Right lung (tissue), 5 donors: Measurements from ENCODE around the gene TPD52L1. TPM values are rescaled to one million over a fixed set of nuclear protein-coding genes. Genes with fewer than 3 reads are reported as not detected.
"Not testable (repeated sequence)": the region's sequence is repeated elsewhere in the genome, so short reads cannot be mapped to it uniquely, and the experiment has no call there.

Experiments used
- DNase-seq, 2 donors: peaks; one replicate each; pipeline ENCODE4 v3.0.0-alpha.2; 2013
- polyA plus RNA-seq, 5 donors: library from polyadenylated mRNA; unstranded; fragments of 120-200 nt; gene quantifications; one replicate each; pipeline versions ENCODE4 v1.2.1 to v1.2.3, GENCODE V29; 2013; ENCODE audit warnings: inconsistent platforms in 1 of 5, low replicate concordance in 1 of 5; ENCODE audit not compliant: insufficient read length in 5 of 5, insufficient read depth in 1 of 5

Gene TPD52L1
- polyA plus RNA-seq, 5 donors, result 74.1 to 119 (median 102) TPM

GRCh38 chr6:125268765-125269164, 115.2 kb downstream of the TPD52L1 start:
- no peak for DNase-seq

- no peak for DNase-seq
Measured at GRCh38 chr6:125269328-125269985, 115.9 kb downstream of the TPD52L1 start.

GRCh38 chr6:125270380-125270779, 116.8 kb downstream of the TPD52L1 start:
- no peak for DNase-seq

- no peak for DNase-seq
Measured at GRCh38 chr6:125271486-125272159, 118.0 kb downstream of the TPD52L1 start.

GRCh38 chr6:125273251-125273650, 119.7 kb downstream of the TPD52L1 start:
- DNase-seq, result no peak

- DNase-seq, result no peak
Measured at GRCh38 chr6:125273965-125274364, 120.4 kb downstream of the TPD52L1 start.

GRCh38 chr6:125274935-125275334, 121.4 kb downstream of the TPD52L1 start:
- DNase-seq, result no peak

GRCh38 chr6:125275779-125276178, 122.2 kb downstream of the TPD52L1 start:
- DNase-seq, result no peak

- no peak for DNase-seq
Measured at GRCh38 chr6:125277838-125278237, 124.3 kb downstream of the TPD52L1 start.

- DNase-seq, result no peak
Measured at GRCh38 chr6:125279961-125280360, 126.4 kb downstream of the TPD52L1 start.

- not testable (repeated sequence) for DNase-seq
Measured at GRCh38 chr6:125280370-125281035, 126.9 kb downstream of the TPD52L1 start.

GRCh38 chr6:125282470-125282869, 128.9 kb downstream of the TPD52L1 start:
- not testable (repeated sequence) for DNase-seq

GRCh38 chr6:125285353-125285752, 131.8 kb downstream of the TPD52L1 start:
- no peak for DNase-seq

GRCh38 chr6:125285936-125286335, 132.4 kb downstream of the TPD52L1 start:
- no peak for DNase-seq

- no peak for DNase-seq
Measured at GRCh38 chr6:125287718-125288117, 134.1 kb downstream of the TPD52L1 start.

- no peak for DNase-seq
Measured at GRCh38 chr6:125293587-125293986, 140.0 kb downstream of the TPD52L1 start.

GRCh38 chr6:125294036-125294435, 140.5 kb downstream of the TPD52L1 start:
- no peak for DNase-seq

- DNase-seq, result no peak
Measured at GRCh38 chr6:125294925-125295324, 141.4 kb downstream of the TPD52L1 start.

- DNase-seq, result no peak
Measured at GRCh38 chr6:125296471-125296870, 142.9 kb downstream of the TPD52L1 start.

GRCh38 chr6:125299257-125299656, 145.7 kb downstream of the TPD52L1 start:
- DNase-seq, result no peak

- DNase-seq, result no peak
Measured at GRCh38 chr6:125300992-125301434, 147.4 kb downstream of the TPD52L1 start.

- DNase-seq, result peak; percentile 69 to 78
Measured at GRCh38 chr6:125301435-125302391, 148.1 kb downstream of the TPD52L1 start, which contains the start of gene HDDC2. Gene HDDC2 (minus strand): TSS chr6:125301967. CDS start chr6:125301932, 35 bp downstream.
